HEK293 (cell line): ENCODE results near the gene HYDIN.
"Not testable (repeated sequence)": the region's sequence is repeated elsewhere in the genome, so short reads cannot be mapped to it uniquely, and the experiment has no call there.

Experiments used
- CTCF ChIA-PET: fragments of 350-600 bp; formaldehyde crosslinking; extraction: SDS; loops from one replicate; lab custom pipeline; 2021; ENCODE audit warnings: antibody characterized with exemption; lab: Yijun Ruan, JAX
- POLR2A ChIA-PET: fragments of 300-600 bp; formaldehyde crosslinking; extraction: SDS; loops from one replicate; lab custom pipeline; 2020; ENCODE audit warnings: antibody characterized with exemption, inconsistent platforms; lab: Yijun Ruan, JAX
- H3K27ac ChIP-seq: fragments of 200-500 bp; sonication (Bioruptor generic); 2 replicates; pipeline ENCODE4 v1.5.1; 2014; ENCODE audit warnings: low read depth, low read length, control low read depth, inconsistent platforms; ENCODE audit errors: extremely low read depth
- H3K36me3 ChIP-seq, 2 experiments: fragments of 200-500 bp in 1 of 2; sonication (Bioruptor generic) in 1 of 2; 1 replicate in 1 of 2; 2 replicates in 1 of 2; pipeline ENCODE4 v1.5.1; 2014 to 2017; ENCODE audit warnings: inconsistent platforms in 2 of 2, low read length in 2 of 2; ENCODE audit not compliant: control insufficient read depth in 2 of 2, insufficient read depth in 1 of 2
- H3K4me1 ChIP-seq: fragments of 200-500 bp; sonication (Bioruptor generic); 2 replicates; pipeline ENCODE4 v1.5.1; 2014; ENCODE audit warnings: mild to moderate bottlenecking, low read length, inconsistent platforms; ENCODE audit not compliant: control insufficient read depth, insufficient read depth
- H3K4me3 ChIP-seq: 2 replicates; pipeline ENCODE4 v1.5.1; 2011; ENCODE audit warnings: low read depth, mild to moderate bottlenecking, control low read depth, low read length, moderate library complexity
- H3K9me3 ChIP-seq: fragments of 200-500 bp; sonication (Bioruptor generic); 2 replicates; pipeline ENCODE4 v1.5.1; 2014; ENCODE audit warnings: low read depth, low read length, inconsistent platforms; ENCODE audit not compliant: control insufficient read depth, insufficient read depth
- HOXA7 ChIP-seq: sonication (generic); formaldehyde crosslinking; IDR thresholded peaks from 2 replicates; pipeline ENCODE4 v1.8.1; 2022; ENCODE audit warnings: missing genetic modification reagents, borderline replicate concordance
- KLF1 ChIP-seq: fragments of 450-650 bp; formaldehyde crosslinking; IDR thresholded peaks from 2 replicates; pipeline ENCODE4 v1.5.1; 2016; ENCODE audit warnings: missing biosample characterization, missing genetic modification characterization
- KLF9 ChIP-seq: fragments of 450-650 bp; formaldehyde crosslinking; IDR thresholded peaks from 2 replicates; pipeline ENCODE4 v1.5.1; 2016; ENCODE audit warnings: missing biosample characterization, missing genetic modification characterization, low read depth
- OSR2 ChIP-seq: fragments of 450-650 bp; formaldehyde crosslinking; IDR thresholded peaks from 2 replicates; pipeline ENCODE4 v1.5.1; 2016; ENCODE audit warnings: missing biosample characterization, missing genetic modification characterization
- REPIN1 ChIP-seq: fragments of 450-650 bp; formaldehyde crosslinking; IDR thresholded peaks from 2 replicates; pipeline ENCODE4 v1.5.1; 2017; ENCODE audit warnings: missing biosample characterization, missing genetic modification characterization, low read depth
- ZBTB7A ChIP-seq: fragments of 450-650 bp; formaldehyde crosslinking; IDR thresholded peaks from 2 replicates; pipeline ENCODE4 v1.5.1; 2016; ENCODE audit warnings: low read depth, missing biosample characterization, missing genetic modification characterization
- ZFP37 ChIP-seq: fragments of 450-650 bp; formaldehyde crosslinking; IDR thresholded peaks from 2 replicates; pipeline ENCODE4 v1.5.1; 2016; ENCODE audit warnings: missing biosample characterization, missing genetic modification characterization
- ZFP69B ChIP-seq: fragments of 450-650 bp; formaldehyde crosslinking; IDR thresholded peaks from 2 replicates; pipeline ENCODE4 v1.5.1; 2016; ENCODE audit warnings: missing biosample characterization, missing genetic modification characterization
- ZNF292 ChIP-seq: fragments of 450-650 bp; formaldehyde crosslinking; IDR thresholded peaks from 2 replicates; pipeline ENCODE4 v1.5.1; 2016; ENCODE audit warnings: low read depth, missing biosample characterization, missing genetic modification characterization, borderline replicate concordance
- ZNF354C ChIP-seq: fragments of 450-650 bp; formaldehyde crosslinking; IDR thresholded peaks from 2 replicates; pipeline ENCODE4 v1.5.1; 2016; ENCODE audit warnings: missing biosample characterization, missing genetic modification characterization, low read depth, borderline replicate concordance
- ZNF629 ChIP-seq: fragments of 450-650 bp; formaldehyde crosslinking; IDR thresholded peaks from 2 replicates; pipeline ENCODE4 v1.5.1; 2017; ENCODE audit warnings: missing biosample characterization, missing genetic modification characterization
- ZNF677 ChIP-seq: fragments of 450-650 bp; IDR thresholded peaks from 2 replicates; pipeline ENCODE4 v1.5.0; 2018; ENCODE audit warnings: missing biosample characterization, mild to moderate bottlenecking, missing genetic modification characterization, moderate library complexity
- ZSCAN4 ChIP-seq: fragments of 450-650 bp; formaldehyde crosslinking; IDR thresholded peaks from 2 replicates; pipeline ENCODE4 v1.5.1; 2017; ENCODE audit warnings: missing biosample characterization, missing genetic modification characterization

HYDIN gene

DNA sequence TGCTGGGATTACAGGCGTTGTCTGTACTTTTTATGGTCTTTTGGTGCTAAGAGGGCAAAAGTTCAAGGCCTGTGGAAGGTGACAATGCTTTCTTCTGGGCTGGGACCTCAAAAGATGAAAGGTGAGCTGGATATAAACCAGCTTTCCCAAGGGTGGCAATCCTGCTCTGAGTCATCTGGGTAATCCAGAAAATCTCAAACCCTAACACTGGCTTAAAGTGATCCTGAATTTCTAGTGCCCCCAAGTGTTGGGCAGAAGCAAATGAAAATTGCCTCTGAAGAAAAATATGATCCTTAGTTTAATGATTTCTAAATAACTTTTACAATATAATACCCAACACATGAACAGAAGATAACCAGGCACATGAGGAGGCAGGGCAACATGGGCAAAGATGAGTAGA lies 354.1 kb downstream of the HYDIN start:
- H3K9me3 ChIP-seq, POLR2A ChIA-PET, CTCF ChIA-PET, H3K36me3 ChIP-seq, H3K27ac ChIP-seq, H3K4me1 ChIP-seq, H3K4me3 ChIP-seq: not testable (repeated sequence)

GRCh38 chr16:70864698-70865097 lies 365.8 kb downstream of the HYDIN start:
- POLR2A ChIA-PET, H3K27ac ChIP-seq, CTCF ChIA-PET, H3K4me3 ChIP-seq, H3K36me3 ChIP-seq, H3K4me1 ChIP-seq, H3K9me3 ChIP-seq: not testable (repeated sequence)

- H3K36me3 ChIP-seq, POLR2A ChIA-PET, CTCF ChIA-PET, H3K4me3 ChIP-seq, H3K27ac ChIP-seq, H3K9me3 ChIP-seq, H3K4me1 ChIP-seq: not testable (repeated sequence)
These were observed 368.5 kb downstream of the HYDIN start for GRCh38 chr16:70861996-70862395.

DNA sequence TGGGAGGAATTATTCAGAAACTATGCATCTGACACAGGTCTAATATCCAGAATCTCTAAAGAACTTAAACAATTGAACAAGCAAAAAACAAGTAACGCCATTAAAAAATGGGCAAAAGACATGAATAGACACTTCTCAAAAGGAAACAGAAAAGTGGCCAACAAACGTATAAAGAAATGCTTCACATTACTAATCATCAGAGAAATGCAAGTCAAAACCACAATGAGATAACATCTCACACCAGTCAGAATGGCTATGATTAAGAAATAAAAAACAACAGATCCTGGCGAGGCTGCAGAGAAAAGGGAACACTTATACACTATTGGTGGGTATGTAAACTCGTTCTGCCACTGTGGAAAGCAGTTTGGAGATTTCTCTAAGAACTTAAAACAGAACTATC lies 379.2 kb downstream of the HYDIN start:
- POLR2A ChIA-PET, H3K27ac ChIP-seq, CTCF ChIA-PET, H3K9me3 ChIP-seq, H3K4me1 ChIP-seq, H3K36me3 ChIP-seq, H3K4me3 ChIP-seq: not testable (repeated sequence)

DNA sequence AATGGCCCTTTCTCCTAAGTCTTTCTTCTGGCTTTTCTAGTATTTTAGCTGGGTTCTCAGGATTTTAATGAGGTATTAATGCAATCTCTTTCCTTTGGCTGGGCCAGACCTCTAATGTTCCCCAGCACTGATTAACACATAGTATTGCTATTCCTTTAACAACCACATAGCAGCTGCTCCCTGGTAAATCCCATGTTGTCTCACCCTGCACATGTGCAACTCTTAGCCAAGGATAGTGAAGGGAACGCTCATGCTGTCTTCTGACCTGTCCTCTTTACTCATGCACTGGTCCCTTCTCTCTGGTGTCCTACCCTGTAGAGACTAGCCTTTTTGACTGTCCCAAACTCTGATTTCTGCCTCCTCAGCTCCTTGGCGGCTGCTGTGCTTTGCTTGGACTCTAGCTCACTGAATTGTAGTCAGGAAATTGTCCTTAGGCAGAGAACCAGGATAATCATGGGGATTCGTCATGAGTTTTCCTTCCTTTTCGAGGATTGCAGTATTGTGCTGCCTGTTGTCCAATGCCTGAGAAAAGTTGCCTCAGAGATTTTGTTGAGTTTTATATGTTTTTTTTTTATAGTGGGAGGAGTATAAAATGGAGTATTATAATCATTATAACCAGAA lies 406.9 kb downstream of the HYDIN start:
- CTCF ChIA-PET, H3K9me3 ChIP-seq, H3K36me3 ChIP-seq, H3K27ac ChIP-seq, POLR2A ChIA-PET, H3K4me3 ChIP-seq, H3K4me1 ChIP-seq: not testable (repeated sequence)

GRCh38 chr16:70822734-70823133 lies 407.8 kb downstream of the HYDIN start:
- H3K27ac ChIP-seq, CTCF ChIA-PET, H3K9me3 ChIP-seq, POLR2A ChIA-PET, H3K36me3 ChIP-seq, H3K4me1 ChIP-seq, H3K4me3 ChIP-seq: not testable (repeated sequence)

- H3K36me3 ChIP-seq, H3K9me3 ChIP-seq, H3K4me3 ChIP-seq, H3K27ac ChIP-seq, CTCF ChIA-PET, POLR2A ChIA-PET, H3K4me1 ChIP-seq: not testable (repeated sequence)
These were observed 412.4 kb downstream of the HYDIN start for GRCh38 chr16:70818088-70818487.

DNA sequence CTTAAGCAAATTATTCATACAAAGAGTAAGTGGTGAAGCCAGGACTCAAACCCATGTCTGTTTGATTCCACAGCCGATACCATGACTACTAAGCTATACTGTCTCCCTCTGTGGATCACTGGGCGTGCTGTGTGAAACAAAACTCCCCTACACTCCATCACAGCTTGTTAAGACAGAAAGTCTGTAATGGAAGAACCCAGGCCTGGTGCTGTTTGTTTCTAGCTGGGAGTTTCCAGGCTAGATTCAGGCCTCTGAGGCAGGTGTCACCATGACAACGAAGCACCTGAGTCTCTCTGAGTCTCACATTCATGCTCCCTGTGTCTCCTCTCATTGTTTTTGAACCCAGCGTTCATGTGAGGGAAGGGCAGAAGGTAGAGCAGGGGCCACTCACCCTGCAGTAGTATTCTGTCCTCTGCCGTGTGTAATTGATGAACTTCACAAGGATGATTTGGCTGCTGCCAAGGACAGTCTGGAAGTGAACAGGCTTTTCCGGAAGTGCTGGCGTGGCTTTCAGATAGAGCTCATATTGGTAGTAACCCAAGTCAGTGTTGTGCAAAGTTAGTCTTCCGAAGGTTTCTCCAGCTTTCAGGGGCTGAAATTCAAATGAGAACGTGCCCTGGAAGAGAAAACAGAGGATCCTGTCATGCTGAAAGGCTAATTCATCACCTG lies 421.0 kb downstream of the HYDIN start:
- CTCF ChIA-PET: interaction anchor here (0.6 to 0.9 kb wide), 3 partner anchors 38 to 602 kb away, joined by 3 to 6 read pairs (median 3); no protein-coding TSS in a partner anchor
- TF ChIP-seq OSR2 (tag by site-specific recombination): no peak
- no peak for TF ChIP-seq ZSCAN4 (tag by site-specific recombination)
- TF ChIP-seq HOXA7 (CRISPR knock-in tag): no peak
- no peak for TF ChIP-seq ZNF354C (tag by site-specific recombination)
- no peak for TF ChIP-seq ZFP69B (tag by site-specific recombination)
- no peak for TF ChIP-seq REPIN1 (tag by site-specific recombination)
- TF ChIP-seq KLF9 (tag by site-specific recombination): no peak
- no peak for TF ChIP-seq KLF1 (tag by site-specific recombination)
- no peak for TF ChIP-seq ZNF629 (tag by site-specific recombination)
- no peak for TF ChIP-seq ZBTB7A (tag by site-specific recombination)
- no peak for TF ChIP-seq ZNF292 (tag by site-specific recombination)
- TF ChIP-seq ZFP37: no peak
- TF ChIP-seq ZNF677: no peak

More for the DNA sequence above, 421.0 kb downstream of the HYDIN start:
- Histone ChIP-seq H3K9me3 (no peaks in the 10 kb centered on the region), H3K36me3 (no peaks in the 10 kb centered on the region), H3K4me1 (no peaks in the 10 kb centered on the region), H3K27ac (no peak overlapping the region), H3K4me3 (no peak overlapping the region)
- POLR2A ChIA-PET: no interaction called here
